GM12892 (cell line): ENCODE data around the gene MIA.
"Not testable (repeated sequence)": the region's sequence is repeated elsewhere in the genome, so short reads cannot be mapped to it uniquely, and the experiment has no call there.

ENCODE experiments used
- DNase-seq: peaks from one replicate; pipeline ENCODE4 v3.0.0; 2011; ENCODE audit not compliant: insufficient read length
- FAIRE-seq: peaks from 2 replicates; lab custom pipeline; 2011; peaks lifted over from hg19 to GRCh38; lab: Jason Lieb, UNC

The MIA gene

DNA sequence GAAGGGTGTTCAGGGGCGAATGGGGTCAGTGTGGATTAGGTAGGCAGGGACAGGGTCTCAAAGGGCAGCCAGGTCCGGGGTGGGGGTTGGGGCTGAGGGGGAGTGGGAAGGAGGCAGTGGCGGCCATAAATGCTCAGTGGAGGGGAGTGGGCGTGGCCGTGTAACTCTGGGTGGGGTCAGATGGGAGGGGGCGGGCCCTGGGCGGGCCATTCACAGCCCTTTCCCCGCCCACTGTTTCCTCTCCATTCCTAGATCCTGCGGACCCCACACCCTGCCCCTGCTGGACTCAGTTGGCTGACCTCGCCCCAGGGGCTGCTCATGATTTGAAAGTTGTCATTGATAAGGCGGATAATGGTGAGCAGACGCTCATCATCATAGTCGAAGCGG, 51.0 kb downstream of the MIA start:
- not testable (repeated sequence) for DNase-seq, FAIRE-seq

DNA sequence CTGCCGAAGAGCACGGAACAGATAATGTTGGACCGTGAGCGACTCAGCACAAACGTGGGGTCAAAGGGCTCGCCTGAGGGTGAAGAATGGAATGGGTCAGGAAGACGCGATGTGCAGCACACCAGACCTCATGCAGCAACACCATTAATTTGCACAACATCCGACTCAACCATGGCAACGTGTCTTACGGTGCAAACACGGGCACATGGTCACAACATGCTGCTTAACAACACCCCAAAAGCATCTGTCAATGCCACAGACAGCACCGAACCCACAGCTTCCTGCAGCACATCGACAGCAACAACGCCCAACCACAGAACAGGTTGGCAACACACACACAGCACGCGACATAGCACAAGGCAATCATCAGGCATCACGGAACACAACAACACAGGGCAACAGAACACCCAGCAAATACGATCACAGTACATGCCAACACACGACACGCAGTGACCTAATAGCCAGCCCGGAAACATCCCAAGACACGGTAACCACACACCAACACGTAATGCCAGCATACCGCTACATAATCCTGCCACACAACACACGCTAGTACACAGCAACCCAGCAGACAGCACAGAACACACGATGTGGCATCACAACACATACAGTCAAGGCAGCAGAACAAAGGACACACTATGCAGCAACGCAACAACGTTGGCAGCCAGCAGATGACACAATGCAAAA, 51.5 kb downstream of the MIA start:
- FAIRE-seq, DNase-seq: not testable (repeated sequence)
